H9 (cell line): ENCODE data around the gene CHD6. TPM values are rescaled to one million over a fixed set of nuclear protein-coding genes. Genes with fewer than 3 reads are reported as not detected.

Experiments
- DNase-seq: peaks from one replicate; pipeline ENCODE4 v3.0.0-alpha.2; 2017
- H2AFZ ChIP-seq: one replicate; pipeline ENCODE4 v1.6.1; 2013; ENCODE audit warnings: mild to moderate bottlenecking, low read length, control low read depth, moderate library complexity
- H2AK5ac ChIP-seq: 2 replicates; pipeline ENCODE4 v1.6.1; 2013; ENCODE audit warnings: low read length, control low read depth, mixed read lengths; ENCODE audit not compliant: insufficient read length
- H2BK120ac ChIP-seq: one replicate; pipeline ENCODE4 v1.6.1; 2013; ENCODE audit warnings: low read depth, mild to moderate bottlenecking, low read length, control low read depth, inconsistent platforms; ENCODE audit not compliant: poor library complexity, severe bottlenecking
- H2BK12ac ChIP-seq: 2 replicates; pipeline ENCODE4 v1.6.1; 2013; ENCODE audit warnings: low read length, control low read depth, mixed read lengths, low read depth; ENCODE audit not compliant: insufficient read length
- H2BK15ac ChIP-seq: 2 replicates; pipeline ENCODE4 v1.6.1; 2013; ENCODE audit warnings: low read depth, low read length, control low read depth
- H2BK20ac ChIP-seq: one replicate; pipeline ENCODE4 v1.6.1; 2013; ENCODE audit warnings: low read depth, mild to moderate bottlenecking, low read length, control low read depth, inconsistent platforms; ENCODE audit not compliant: poor library complexity, severe bottlenecking
- H2BK5ac ChIP-seq: 2 replicates; pipeline ENCODE4 v1.6.1; 2013; ENCODE audit warnings: low read length, control low read depth, mixed read lengths; ENCODE audit not compliant: insufficient read length
- H3K14ac ChIP-seq: 2 replicates; pipeline ENCODE4 v1.6.1; 2013; ENCODE audit warnings: low read length, control low read depth; ENCODE audit not compliant: insufficient read depth
- H3K18ac ChIP-seq: 2 replicates; pipeline ENCODE4 v1.6.1; 2013; ENCODE audit warnings: low read depth, mild to moderate bottlenecking, mixed read lengths, low read length, control low read depth; ENCODE audit not compliant: insufficient read length
- H3K23ac ChIP-seq: 2 replicates; pipeline ENCODE4 v1.6.1; 2013; ENCODE audit warnings: low read length, control low read depth, mixed read lengths, low read depth; ENCODE audit not compliant: insufficient read length
- H3K23me2 ChIP-seq: 2 replicates; pipeline ENCODE4 v1.6.1; 2013; ENCODE audit warnings: low read depth, mild to moderate bottlenecking, mixed read lengths, low read length, control low read depth; ENCODE audit not compliant: insufficient read length, poor library complexity, severe bottlenecking
- H3K27ac ChIP-seq: 2 replicates; pipeline ENCODE4 v1.5.1; 2013; ENCODE audit warnings: low read length, control low read depth, mixed read lengths, low read depth; ENCODE audit not compliant: insufficient read length
- H3K27me3 ChIP-seq: 2 replicates; pipeline ENCODE4 v1.6.1; 2013; ENCODE audit warnings: low read length, control low read depth, inconsistent platforms; ENCODE audit not compliant: insufficient read depth
- H3K4ac ChIP-seq: 2 replicates; pipeline ENCODE4 v1.6.1; 2013; ENCODE audit warnings: low read depth, mild to moderate bottlenecking, control low read depth, inconsistent platforms, low read length, moderate library complexity
- H3K4me1 ChIP-seq: 2 replicates; pipeline ENCODE4 v1.6.1; 2013; ENCODE audit warnings: low read length, control low read depth, inconsistent platforms; ENCODE audit not compliant: insufficient read depth
- H3K4me2 ChIP-seq: 2 replicates; pipeline ENCODE4 v1.6.1; 2013; ENCODE audit warnings: low read length, control low read depth, mixed read lengths; ENCODE audit not compliant: insufficient read length, insufficient read depth
- H3K56ac ChIP-seq: 2 replicates; pipeline ENCODE4 v1.6.1; 2013; ENCODE audit warnings: low read depth, mild to moderate bottlenecking, mixed read lengths, low read length, control low read depth; ENCODE audit not compliant: insufficient read length
- H3K79me1 ChIP-seq: 2 replicates; pipeline ENCODE4 v1.6.1; 2013; ENCODE audit warnings: low read depth, mild to moderate bottlenecking, moderate library complexity, low read length, control low read depth, inconsistent platforms; ENCODE audit not compliant: insufficient read depth, poor library complexity, severe bottlenecking
- H3K79me2 ChIP-seq: 2 replicates; pipeline ENCODE4 v1.6.1; 2013; ENCODE audit warnings: low read length, control low read depth, inconsistent platforms; ENCODE audit not compliant: insufficient read depth
- H3K9ac ChIP-seq: 2 replicates; pipeline ENCODE4 v1.6.1; 2013; ENCODE audit warnings: low read length, control low read depth, mixed read lengths; ENCODE audit not compliant: insufficient read length; ENCODE audit errors: extremely low read depth
- H3K9me3 ChIP-seq: one replicate; pipeline ENCODE4 v1.6.1; 2013; ENCODE audit warnings: low read depth, low read length, inconsistent platforms; ENCODE audit not compliant: control insufficient read depth
- H3T11ph ChIP-seq: one replicate; pipeline ENCODE4 v1.6.1; 2013; ENCODE audit warnings: mild to moderate bottlenecking, low read length, control low read depth, inconsistent platforms
- H4K20me1 ChIP-seq: one replicate; pipeline ENCODE4 v1.6.1; 2013; ENCODE audit not compliant: control insufficient read depth, insufficient read length, insufficient read depth
- H4K5ac ChIP-seq: 2 replicates; pipeline ENCODE4 v1.6.1; 2013; ENCODE audit warnings: low read depth, mild to moderate bottlenecking, mixed read lengths, low read length, control low read depth; ENCODE audit not compliant: insufficient read length
- H4K8ac ChIP-seq: replicated peaks from 2 replicates; pipeline ENCODE4 v1.6.1; 2013; ENCODE audit warnings: low read length, control low read depth, mixed read lengths, low read depth; ENCODE audit not compliant: insufficient read length
- H4K91ac ChIP-seq: 2 replicates; pipeline ENCODE4 v1.6.1; 2013; ENCODE audit warnings: low read depth, mild to moderate bottlenecking, moderate library complexity, mixed read lengths, low read length, control low read depth; ENCODE audit not compliant: insufficient read length
- H3K27ac Mint-ChIP-seq, 3 experiments: 2 replicates in 2 of 3; 3 replicates in 1 of 3; pipeline ENCODE4 v1.8.0; 2020 to 2021; ENCODE audit warnings: mixed read lengths in 3 of 3, mild to moderate bottlenecking in 1 of 3, moderate library complexity in 1 of 3
- H3K27me3 Mint-ChIP-seq: 2 replicates; pipeline ENCODE4 v1.8.0; 2021; ENCODE audit warnings: low read depth, mild to moderate bottlenecking, moderate library complexity, mixed read lengths
- H3K36me3 Mint-ChIP-seq, 3 experiments: 2 replicates in 2 of 3; 3 replicates in 1 of 3; pipeline ENCODE4 v1.8.0; 2020 to 2021; ENCODE audit warnings: low read depth in 3 of 3, mixed read lengths in 3 of 3; ENCODE audit not compliant: insufficient read depth in 1 of 3
- H3K4me1 Mint-ChIP-seq, 2 experiments: 2 replicates each; pipeline ENCODE4 v1.8.0; 2020; ENCODE audit warnings: mixed read lengths in 2 of 2
- H3K4me3 Mint-ChIP-seq, 2 experiments: 2 replicates in 1 of 2; 3 replicates in 1 of 2; pipeline ENCODE4 v1.8.0; 2020 to 2021; ENCODE audit warnings: mild to moderate bottlenecking in 2 of 2, mixed read lengths in 2 of 2, moderate library complexity in 1 of 2
- H3K9me3 Mint-ChIP-seq, 2 experiments: 2 replicates in 1 of 2; 3 replicates in 1 of 2; pipeline ENCODE4 v1.8.0; 2020; ENCODE audit warnings: mild to moderate bottlenecking in 2 of 2, mixed read lengths in 2 of 2, moderate library complexity in 1 of 2
- WGBS: extraction: QIAGEN DNeasy Blood & Tissue Kit; methylation state at CpG from one replicate; pipeline ENCODE4 v1.1.7; 2013; ENCODE audit warnings: missing lambda C conversion rate, low lambda C conversion rate, mixed read lengths; ENCODE audit not compliant: insufficient read length; ENCODE audit errors: extremely low coverage; 5-methylcytosine and 5-hydroxymethylcytosine counted together
- total RNA-seq: library from RNA; stranded (reverse); gene quantifications from 2 replicates; pipeline ENCODE4 v1.2.1, GENCODE V29; 2021
- TF ChIP-seq, protein P1 (sequence below): fragments of 200-600 bp; sonication (generic); conservative IDR thresholded peaks from 3 replicates; pipeline ENCODE4 v1.8.0; 2021; ENCODE audit warnings: antibody characterized with exemption, mild to moderate bottlenecking

Gene CHD6
- total RNA-seq, 1 experiment from 2014 or later: 51.5 TPM

- Histone ChIP-seq H2AFZ (no peak overlapping the region), H2AK5ac (no peak overlapping the region), H3K56ac (no peak overlapping the region), H3K18ac (no peak overlapping the region), H2BK120ac (no peak overlapping the region), H3K27ac (no peak overlapping the region), H3K27me3 (no peaks in the 10 kb centered on the region), H2BK12ac (no peak overlapping the region), H3K4me1 (no peaks in the 10 kb centered on the region), H3T11ph (no peak overlapping the region), H3K23ac (no peak overlapping the region), H4K20me1 (no peaks in the 10 kb centered on the region), H2BK20ac (no peak overlapping the region), H3K9me3 (no peaks in the 10 kb centered on the region), H3K14ac (no peak overlapping the region), H2BK15ac (no peak overlapping the region), H3K4me2 (no peak overlapping the region), H2BK5ac (no peak overlapping the region), H3K9ac (no peak overlapping the region), H4K8ac (no peak overlapping the region), H3K79me2 (no peaks in the 10 kb centered on the region), H3K79me1 (no peaks in the 10 kb centered on the region), H4K91ac (no peak overlapping the region), H3K23me2 (no peaks in the 10 kb centered on the region), H4K5ac (no peak overlapping the region), H3K4ac (no peak overlapping the region)
- Mint-ChIP-seq H3K9me3 (no peaks in the 10 kb centered on the region), H3K27me3 (no peaks in the 10 kb centered on the region), H3K27ac (no peak overlapping the region), H3K36me3 (peaks cover 20 to 78% (median 71%) of the 10 kb centered on the region in 3 experiments), H3K4me1 (no peaks in the 10 kb centered on the region), H3K4me3 (no peak overlapping the region)
- WGBS: no CpG with 5 or more reads among the region's 4 CpGs
- DNase-seq: no peak
- TF ChIP-seq, protein P1, sequence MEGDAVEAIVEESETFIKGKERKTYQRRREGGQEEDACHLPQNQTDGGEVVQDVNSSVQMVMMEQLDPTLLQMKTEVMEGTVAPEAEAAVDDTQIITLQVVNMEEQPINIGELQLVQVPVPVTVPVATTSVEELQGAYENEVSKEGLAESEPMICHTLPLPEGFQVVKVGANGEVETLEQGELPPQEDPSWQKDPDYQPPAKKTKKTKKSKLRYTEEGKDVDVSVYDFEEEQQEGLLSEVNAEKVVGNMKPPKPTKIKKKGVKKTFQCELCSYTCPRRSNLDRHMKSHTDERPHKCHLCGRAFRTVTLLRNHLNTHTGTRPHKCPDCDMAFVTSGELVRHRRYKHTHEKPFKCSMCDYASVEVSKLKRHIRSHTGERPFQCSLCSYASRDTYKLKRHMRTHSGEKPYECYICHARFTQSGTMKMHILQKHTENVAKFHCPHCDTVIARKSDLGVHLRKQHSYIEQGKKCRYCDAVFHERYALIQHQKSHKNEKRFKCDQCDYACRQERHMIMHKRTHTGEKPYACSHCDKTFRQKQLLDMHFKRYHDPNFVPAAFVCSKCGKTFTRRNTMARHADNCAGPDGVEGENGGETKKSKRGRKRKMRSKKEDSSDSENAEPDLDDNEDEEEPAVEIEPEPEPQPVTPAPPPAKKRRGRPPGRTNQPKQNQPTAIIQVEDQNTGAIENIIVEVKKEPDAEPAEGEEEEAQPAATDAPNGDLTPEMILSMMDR: no peak
Observed at GRCh38 chr20:41436679-41437078, 181.5 kb downstream of the CHD6 start.
